HepG2 (cell line): ENCODE data around the gene SPG7. TPM values are rescaled to one million over a fixed set of nuclear protein-coding genes. Genes with fewer than 3 reads are reported as not detected.

ENCODE experiments used
- FOSL2 ChIP-seq: sonication (generic); formaldehyde crosslinking; IDR thresholded peaks from 2 replicates; pipeline ENCODE4 v1.4.0; 2020; ENCODE audit warnings: missing genetic modification reagents
- GATAD1 ChIP-seq: IDR thresholded peaks from 2 replicates; pipeline ENCODE4 v1.6.1; 2016; ENCODE audit warnings: missing genetic modification reagents, missing compliant biosample characterization
- MIER2 ChIP-seq: IDR thresholded peaks from 2 replicates; pipeline ENCODE4 v1.6.1; 2016; ENCODE audit warnings: missing biosample characterization, missing genetic modification reagents
- SMAD3 ChIP-seq: sonication (generic); formaldehyde crosslinking; IDR thresholded peaks from 2 replicates; pipeline ENCODE4 v1.4.0; 2020; ENCODE audit warnings: missing genetic modification reagents
- U2AF2 ChIP-seq: fragments of 200-400 bp; formaldehyde crosslinking; IDR thresholded peaks from 2 replicates; pipeline ENCODE4 v1.6.1; 2017; ENCODE audit warnings: low read depth, mild to moderate bottlenecking, low read length
- YEATS4 ChIP-seq: sonication (generic); formaldehyde crosslinking; IDR thresholded peaks from 2 replicates; pipeline ENCODE4 v1.4.0; 2020; ENCODE audit warnings: missing genetic modification reagents, borderline replicate concordance
- polyA plus RNA-seq, 8 experiments: library from polyadenylated mRNA; depleted of rRNA in 3 of 8; stranded (reverse) in 7 of 8; unstranded in 1 of 8; fragments of >200 nt; fragmentation: Illumina TruSeq in 4 of 8; extraction: Trizol in 4 of 8; gene quantifications; 2 replicates each; pipeline versions ENCODE4 v1.2.1 to v1.2.3, GENCODE V29; 2011 to 2016; ENCODE audit warnings: low read depth in 4 of 8, missing spikeins in 1 of 8, mixed read lengths in 1 of 8; ENCODE audit not compliant: insufficient read depth in 1 of 8
- total RNA-seq, 5 experiments: library from RNA; depleted of rRNA; stranded (reverse); fragments of >200 nt; fragmentation: Illumina TruSeq; extraction: Trizol; gene quantifications; 2 replicates each; pipeline ENCODE4 v1.2.3, GENCODE V29; 2016; ENCODE audit warnings: low read depth in 1 of 5
- TF ChIP-seq, protein P1 (sequence below): IDR thresholded peaks from 2 replicates; pipeline ENCODE4 v1.6.1; 2012; ENCODE audit warnings: inconsistent platforms
- TF ChIP-seq, protein P2 (sequence below): sonication (generic); formaldehyde crosslinking; IDR thresholded peaks from 2 replicates; pipeline ENCODE4 v1.5.0; 2020; ENCODE audit warnings: mild to moderate bottlenecking, missing genetic modification reagents, borderline replicate concordance
- TF ChIP-seq, protein P3 (sequence below): sonication (generic); formaldehyde crosslinking; IDR thresholded peaks from 2 replicates; pipeline ENCODE4 v1.4.0; 2020; ENCODE audit warnings: missing genetic modification reagents
- TF ChIP-seq, protein P4 (sequence below): sonication (generic); formaldehyde crosslinking; IDR thresholded peaks from 2 replicates; pipeline ENCODE4 v1.5.0; 2020; ENCODE audit warnings: mild to moderate bottlenecking, missing genetic modification reagents

SPG7 gene
- total and polyA plus RNA-seq, 2 of the 13 experiments (the other 11 are each of a cell fraction or from before 2014, with no cell fraction given): 66.0 to 136 TPM

DNA sequence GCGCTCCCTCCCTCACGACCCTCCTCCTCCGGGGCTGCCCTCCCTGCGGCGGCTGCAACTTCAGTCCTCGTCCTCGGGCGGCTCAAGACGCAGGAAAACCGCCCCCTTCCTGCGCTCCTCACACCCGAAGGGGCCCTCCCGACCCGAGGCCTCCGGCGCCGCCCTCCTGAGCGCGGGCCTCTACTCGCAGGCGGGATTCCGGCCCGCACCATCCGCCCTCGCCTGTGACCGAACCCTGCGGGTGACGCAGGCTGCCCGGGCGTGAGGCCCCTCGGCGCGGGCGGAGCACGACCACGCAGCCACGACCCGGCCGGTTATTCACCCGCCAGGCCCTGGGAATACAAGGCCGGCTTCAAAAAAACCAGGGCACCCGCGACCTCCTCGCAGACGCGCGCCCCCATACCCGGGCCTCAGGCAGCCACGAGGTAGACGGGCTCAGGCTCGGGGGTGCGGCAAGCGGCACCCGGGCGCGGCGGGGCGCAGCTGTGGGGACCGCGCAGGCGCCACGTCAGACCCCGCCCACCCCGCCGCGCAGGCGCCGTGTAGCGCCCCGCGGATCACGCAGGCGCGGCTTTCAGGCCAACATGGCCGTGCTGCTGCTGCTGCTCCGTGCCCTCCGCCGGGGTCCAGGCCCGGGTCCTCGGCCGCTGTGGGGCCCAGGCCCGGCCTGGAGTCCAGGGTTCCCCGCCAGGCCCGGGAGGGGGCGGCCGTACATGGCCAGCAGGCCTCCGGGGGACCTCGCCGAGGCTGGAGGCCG lies at the start of gene SPG7 (continued):
- TF ChIP-seq, protein P1, sequence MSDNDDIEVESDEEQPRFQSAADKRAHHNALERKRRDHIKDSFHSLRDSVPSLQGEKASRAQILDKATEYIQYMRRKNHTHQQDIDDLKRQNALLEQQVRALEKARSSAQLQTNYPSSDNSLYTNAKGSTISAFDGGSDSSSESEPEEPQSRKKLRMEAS: peak; percentile 98
- TF ChIP-seq U2AF2: no peak
- TF ChIP-seq SMAD3 (CRISPR knock-in tag): peak; percentile 60; the same call in 1 of the 2 replicates
- TF ChIP-seq, protein P2, sequence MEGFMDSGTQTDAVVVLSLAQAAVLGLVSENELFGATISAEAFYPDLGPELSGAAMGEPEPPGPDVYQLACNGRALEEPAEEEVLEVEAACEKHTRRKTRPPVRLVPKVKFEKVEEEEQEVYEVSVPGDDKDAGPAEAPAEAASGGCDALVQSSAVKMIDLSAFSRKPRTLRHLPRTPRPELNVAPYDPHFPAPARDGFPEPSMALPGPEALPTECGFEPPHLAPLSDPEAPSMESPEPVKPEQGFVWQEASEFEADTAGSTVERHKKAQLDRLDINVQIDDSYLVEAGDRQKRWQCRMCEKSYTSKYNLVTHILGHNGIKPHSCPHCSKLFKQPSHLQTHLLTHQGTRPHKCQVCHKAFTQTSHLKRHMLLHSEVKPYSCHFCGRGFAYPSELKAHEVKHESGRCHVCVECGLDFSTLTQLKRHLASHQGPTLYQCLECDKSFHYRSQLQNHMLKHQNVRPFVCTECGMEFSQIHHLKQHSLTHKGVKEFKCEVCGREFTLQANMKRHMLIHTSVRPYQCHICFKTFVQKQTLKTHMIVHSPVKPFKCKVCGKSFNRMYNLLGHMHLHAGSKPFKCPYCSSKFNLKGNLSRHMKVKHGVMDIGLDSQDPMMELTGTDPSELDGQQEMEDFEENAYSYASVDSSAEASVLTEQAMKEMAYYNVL (CRISPR knock-in tag): no peak; the same call in 1 of the 2 replicates
- TF ChIP-seq, protein P3, sequence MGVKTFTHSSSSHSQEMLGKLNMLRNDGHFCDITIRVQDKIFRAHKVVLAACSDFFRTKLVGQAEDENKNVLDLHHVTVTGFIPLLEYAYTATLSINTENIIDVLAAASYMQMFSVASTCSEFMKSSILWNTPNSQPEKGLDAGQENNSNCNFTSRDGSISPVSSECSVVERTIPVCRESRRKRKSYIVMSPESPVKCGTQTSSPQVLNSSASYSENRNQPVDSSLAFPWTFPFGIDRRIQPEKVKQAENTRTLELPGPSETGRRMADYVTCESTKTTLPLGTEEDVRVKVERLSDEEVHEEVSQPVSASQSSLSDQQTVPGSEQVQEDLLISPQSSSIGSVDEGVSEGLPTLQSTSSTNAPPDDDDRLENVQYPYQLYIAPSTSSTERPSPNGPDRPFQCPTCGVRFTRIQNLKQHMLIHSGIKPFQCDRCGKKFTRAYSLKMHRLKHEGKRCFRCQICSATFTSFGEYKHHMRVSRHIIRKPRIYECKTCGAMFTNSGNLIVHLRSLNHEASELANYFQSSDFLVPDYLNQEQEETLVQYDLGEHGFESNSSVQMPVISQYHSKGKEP (CRISPR knock-in tag): no peak
- peak; percentile 97 for TF ChIP-seq YEATS4 (CRISPR knock-in tag)
- TF ChIP-seq MIER2 (CRISPR knock-in tag): 0 out of 2 replicates have a peak, but pooled peaks have one; percentile 7
- TF ChIP-seq, protein P4, sequence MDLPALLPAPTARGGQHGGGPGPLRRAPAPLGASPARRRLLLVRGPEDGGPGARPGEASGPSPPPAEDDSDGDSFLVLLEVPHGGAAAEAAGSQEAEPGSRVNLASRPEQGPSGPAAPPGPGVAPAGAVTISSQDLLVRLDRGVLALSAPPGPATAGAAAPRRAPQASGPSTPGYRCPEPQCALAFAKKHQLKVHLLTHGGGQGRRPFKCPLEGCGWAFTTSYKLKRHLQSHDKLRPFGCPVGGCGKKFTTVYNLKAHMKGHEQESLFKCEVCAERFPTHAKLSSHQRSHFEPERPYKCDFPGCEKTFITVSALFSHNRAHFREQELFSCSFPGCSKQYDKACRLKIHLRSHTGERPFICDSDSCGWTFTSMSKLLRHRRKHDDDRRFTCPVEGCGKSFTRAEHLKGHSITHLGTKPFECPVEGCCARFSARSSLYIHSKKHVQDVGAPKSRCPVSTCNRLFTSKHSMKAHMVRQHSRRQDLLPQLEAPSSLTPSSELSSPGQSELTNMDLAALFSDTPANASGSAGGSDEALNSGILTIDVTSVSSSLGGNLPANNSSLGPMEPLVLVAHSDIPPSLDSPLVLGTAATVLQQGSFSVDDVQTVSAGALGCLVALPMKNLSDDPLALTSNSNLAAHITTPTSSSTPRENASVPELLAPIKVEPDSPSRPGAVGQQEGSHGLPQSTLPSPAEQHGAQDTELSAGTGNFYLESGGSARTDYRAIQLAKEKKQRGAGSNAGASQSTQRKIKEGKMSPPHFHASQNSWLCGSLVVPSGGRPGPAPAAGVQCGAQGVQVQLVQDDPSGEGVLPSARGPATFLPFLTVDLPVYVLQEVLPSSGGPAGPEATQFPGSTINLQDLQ (CRISPR knock-in tag): peak; percentile 95
- peak; percentile 4; the same call in 1 of the 2 replicates for TF ChIP-seq FOSL2 (CRISPR knock-in tag)
- TF ChIP-seq GATAD1: peak; percentile 86
